ENCODE results near the gene CELA2B. TPM values are rescaled to one million over a fixed set of nuclear protein-coding genes. Genes with fewer than 3 reads are reported as not detected.
"Not testable (repeated sequence)": the region's sequence is repeated elsewhere in the genome, so short reads cannot be mapped to it uniquely, and the experiment has no call there.

The CELA2B gene
- total and polyA plus RNA-seq, 9 of the 15 experiments (the other 6 are each of a cell fraction or from before 2014, with no cell fraction given), result 0.25 to 2.1 (median 0.38) TPM; not detected in 5

- TF ChIP-seq KDM1A (IDR thresholded peaks at IDR 0.05) (0 out of 4 replicates have a peak, but pooled peaks have one; percentile 11 to 53), CEBPG (CRISPR knock-in tag; IDR thresholded peaks at IDR 0.05) (peak; percentile 44; the same call in 1 of the 2 replicates), CEBPG (tag; conservative IDR thresholded peaks at IDR 0.05 in 1 of 2, IDR thresholded peaks at IDR 0.05 in 1 of 2) (peak; percentile 53 to 71; a peak in 3 of 4 replicates), GTF2A2 (tag; IDR thresholded peaks at IDR 0.05) (no peak), MAZ (CRISPR knock-in tag; conservative IDR thresholded peaks at IDR 0.05 in 1 of 2, IDR thresholded peaks at IDR 0.05 in 1 of 2) (no peak)
Observed at GRCh38 chr1:15479654-15480347, 3.9 kb downstream of the CELA2B start (continued).

DNA sequence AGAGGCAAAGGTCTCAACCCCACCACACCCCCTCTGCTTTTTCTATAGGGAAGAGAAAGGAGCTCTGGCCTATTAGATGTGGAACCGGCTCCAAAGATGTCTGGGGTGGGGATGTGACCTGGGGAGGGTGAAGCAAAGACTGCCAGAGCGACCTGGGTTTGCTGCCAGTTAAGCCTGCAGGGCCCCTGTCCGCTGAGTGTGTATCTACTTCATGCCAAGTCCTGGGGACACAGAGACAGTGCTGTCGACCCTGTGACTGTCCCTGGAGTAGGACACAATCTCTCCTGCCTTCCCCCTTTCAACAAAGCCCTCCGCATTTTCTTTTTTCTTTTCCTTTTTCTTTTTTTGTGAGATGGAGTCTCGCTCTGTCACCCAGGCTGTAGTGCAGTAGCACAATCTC is 6.6 kb downstream of the CELA2B start:
- H3K27me3 ChIP-seq (ENCODE audit: control insufficient read depth in 2 of 2, insufficient read depth in 2 of 2, low read length in 2 of 2); H2AFZ ChIP-seq (ENCODE audit: low read depth, low read length); intact Hi-C loops (cut with micrococcal nuclease); H3K9me1 ChIP-seq (ENCODE audit: control insufficient read depth, insufficient read depth, low read length); H3K36me3 ChIP-seq (ENCODE audit: control insufficient read depth, insufficient read depth, low read length); ATAC-seq; H3K4me3 ChIP-seq; H3K9me3 ChIP-seq (replicated peaks; ENCODE audit: control insufficient read depth, insufficient read depth, low read depth, low read length); BruUV-seq (replicated peaks); H3K4me1 ChIP-seq (replicated peaks in 1 of 2; ENCODE audit: control insufficient read depth in 2 of 2, insufficient read depth in 2 of 2, low read length in 2 of 2); CTCF ChIA-PET (ENCODE audit: low intra/inter-chr PET ratio); H3K9ac ChIP-seq (ENCODE audit: insufficient read depth in 1 of 2, low read depth in 2 of 2, low read length in 2 of 2); FAIRE-seq; in situ Hi-C loops (cut with MboI); H3K79me2 ChIP-seq (ENCODE audit: control insufficient read depth, insufficient read depth, low read length); POLR2A ChIA-PET; H3K4me2 ChIP-seq (ENCODE audit: insufficient read depth, low read length); H3K27ac ChIP-seq (ENCODE audit: extremely low read depth, low read depth, low read length); H4K20me1 ChIP-seq (replicated peaks; ENCODE audit: control insufficient read depth, insufficient read depth, low read length); DNase-seq (ENCODE audit: extremely low read depth in 1 of 4, low spot score in 3 of 4): not testable (repeated sequence)
- 24% methylated on average over 5 of the region's 6 CpGs for WGBS (ENCODE audit: insufficient coverage, low coverage, missing lambda C conversion rate)
